HepG2 (cell line): ENCODE measurements around the gene SLC4A9. TPM values are rescaled to one million over a fixed set of nuclear protein-coding genes. Genes with fewer than 3 reads are reported as not detected.

Experiments
- FOXK1 ChIP-seq: sonication (generic); formaldehyde crosslinking; IDR thresholded peaks from 2 replicates; pipeline ENCODE4 v1.4.0; 2020; ENCODE audit warnings: low read depth, missing genetic modification reagents, borderline replicate concordance
- GPBP1L1 ChIP-seq: sonication (generic); formaldehyde crosslinking; IDR thresholded peaks from 2 replicates; pipeline ENCODE4 v1.5.0; 2020; ENCODE audit warnings: mild to moderate bottlenecking, missing genetic modification reagents
- HMG20B ChIP-seq: conservative IDR thresholded peaks from 2 replicates; pipeline ENCODE4 v1.6.1; 2016; ENCODE audit warnings: missing genetic modification reagents, missing compliant biosample characterization
- HOMEZ ChIP-seq: IDR thresholded peaks from 2 replicates; pipeline ENCODE4 v1.6.1; 2016; ENCODE audit warnings: low read depth
- KLF16 ChIP-seq, 2 experiments: sonication (generic) in 1 of 2; formaldehyde crosslinking in 1 of 2; IDR thresholded peaks; 2 replicates each; pipeline versions ENCODE4 v1.6.1 to v1.8.0; 2016 to 2023; ENCODE audit warnings: missing genetic modification reagents in 2 of 2, missing compliant biosample characterization in 1 of 2
- KMT2A ChIP-seq: sonication (generic); formaldehyde crosslinking; IDR thresholded peaks from 2 replicates; pipeline ENCODE4 v1.4.0; 2020; ENCODE audit warnings: missing genetic modification reagents
- MNT ChIP-seq: fragments of 450-650 bp; IDR thresholded peaks from 2 replicates; pipeline ENCODE4 v1.6.1; 2016
- PHF5A ChIP-seq: IDR thresholded peaks from one replicate; pipeline ENCODE4 v1.6.1; 2018; ENCODE audit warnings: low read depth, missing genetic modification reagents; ENCODE audit not compliant: unreplicated experiment
- RBAK ChIP-seq: sonication (generic); formaldehyde crosslinking; IDR thresholded peaks from 2 replicates; pipeline ENCODE4 v1.5.1; 2020; ENCODE audit warnings: mild to moderate bottlenecking, missing genetic modification reagents
- ZBED4 ChIP-seq: sonication (generic); formaldehyde crosslinking; IDR thresholded peaks from 2 replicates; pipeline ENCODE4 v1.4.0; 2020; ENCODE audit warnings: missing genetic modification reagents, borderline replicate concordance
- ZNF432 ChIP-seq: sonication (generic); formaldehyde crosslinking; IDR thresholded peaks from 2 replicates; pipeline ENCODE4 v1.5.0; 2020; ENCODE audit warnings: missing genetic modification reagents, mild to moderate bottlenecking, borderline replicate concordance
- ZNF614 ChIP-seq: IDR thresholded peaks from 2 replicates; pipeline ENCODE4 v1.6.1; 2018; ENCODE audit warnings: missing biosample characterization, missing genetic modification reagents, inconsistent platforms, borderline replicate concordance
- ZNF704 ChIP-seq: sonication (generic); formaldehyde crosslinking; IDR thresholded peaks from 2 replicates; pipeline ENCODE4 v1.8.1; 2023; ENCODE audit warnings: mild to moderate bottlenecking, inconsistent platforms, moderate library complexity, missing genetic modification reagents, borderline replicate concordance
- ZNF75D ChIP-seq: sonication (generic); formaldehyde crosslinking; IDR thresholded peaks from 2 replicates; pipeline ENCODE4 v1.8.1; 2023; ENCODE audit warnings: missing genetic modification reagents, mild to moderate bottlenecking, borderline replicate concordance
- ZNF83 ChIP-seq: sonication (generic); formaldehyde crosslinking; IDR thresholded peaks from 2 replicates; pipeline ENCODE4 v1.4.0; 2020; ENCODE audit warnings: missing genetic modification reagents, mild to moderate bottlenecking, borderline replicate concordance
- ZSCAN31 ChIP-seq: sonication (generic); formaldehyde crosslinking; IDR thresholded peaks from 2 replicates; pipeline ENCODE4 v1.5.0; 2020; ENCODE audit warnings: low read depth, mild to moderate bottlenecking, missing genetic modification reagents
- polyA plus RNA-seq, 8 experiments: library from polyadenylated mRNA; depleted of rRNA in 3 of 8; stranded (reverse) in 7 of 8; unstranded in 1 of 8; fragments of >200 nt; fragmentation: Illumina TruSeq in 4 of 8; extraction: Trizol in 4 of 8; gene quantifications; 2 replicates each; pipeline versions ENCODE4 v1.2.1 to v1.2.3, GENCODE V29; 2011 to 2016; ENCODE audit warnings: low read depth in 4 of 8, missing spikeins in 1 of 8, mixed read lengths in 1 of 8; ENCODE audit not compliant: insufficient read depth in 1 of 8
- total RNA-seq, 5 experiments: library from RNA; depleted of rRNA; stranded (reverse); fragments of >200 nt; fragmentation: Illumina TruSeq; extraction: Trizol; gene quantifications; 2 replicates each; pipeline ENCODE4 v1.2.3, GENCODE V29; 2016; ENCODE audit warnings: low read depth in 1 of 5

The SLC4A9 gene
- total and polyA plus RNA-seq, 2 of the 13 experiments (the other 11 are each of a cell fraction or from before 2014, with no cell fraction given) = not detected

- TF ChIP-seq MNT (peak; percentile 48; the same call in 1 of the 2 replicates), ZNF432 (CRISPR knock-in tag) (no peak), FOXK1 (CRISPR knock-in tag) (peak; percentile 46; the same call in 1 of the 2 replicates), ZBED4 (CRISPR knock-in tag) (no peak), HOMEZ (no peak), KMT2A (CRISPR knock-in tag) (peak; percentile 71; the same call in 1 of the 2 replicates), RBAK (0 out of 2 replicates have a peak, but pooled peaks have one; percentile 31), ZSCAN31 (peak; percentile 47), GPBP1L1 (no peak), PHF5A (CRISPR knock-in tag) (no peak), ZNF75D (CRISPR knock-in tag) (no peak), ZNF614 (CRISPR knock-in tag) (no peak), ZNF83 (CRISPR knock-in tag) (no peak), KLF16 (CRISPR knock-in tag; IDR thresholded peaks at IDR 0.05) (peak in 1 of 2 experiments; percentile 17; a peak in 1 of 4 replicates), ZNF704 (CRISPR knock-in tag) (0 out of 2 replicates have a peak, but pooled peaks have one; percentile 29), HMG20B (CRISPR knock-in tag) (no peak)
These were observed 41.6 kb downstream of the SLC4A9 start, which contains the start of gene ANKHD1 (continued) for GRCh38 chr5:140401362-140402257.
